GM19372 (cell line): ENCODE data around the gene UBE3B.

Experiments
- ATAC-seq: cut with Tn5 transposase; IDR thresholded peaks from one replicate; pipeline ENCODE4 v1.9.1; 2021; ENCODE audit warnings: mild to moderate bottlenecking, low read depth, moderate library complexity; ENCODE audit not compliant: unreplicated experiment

The UBE3B gene

DNA sequence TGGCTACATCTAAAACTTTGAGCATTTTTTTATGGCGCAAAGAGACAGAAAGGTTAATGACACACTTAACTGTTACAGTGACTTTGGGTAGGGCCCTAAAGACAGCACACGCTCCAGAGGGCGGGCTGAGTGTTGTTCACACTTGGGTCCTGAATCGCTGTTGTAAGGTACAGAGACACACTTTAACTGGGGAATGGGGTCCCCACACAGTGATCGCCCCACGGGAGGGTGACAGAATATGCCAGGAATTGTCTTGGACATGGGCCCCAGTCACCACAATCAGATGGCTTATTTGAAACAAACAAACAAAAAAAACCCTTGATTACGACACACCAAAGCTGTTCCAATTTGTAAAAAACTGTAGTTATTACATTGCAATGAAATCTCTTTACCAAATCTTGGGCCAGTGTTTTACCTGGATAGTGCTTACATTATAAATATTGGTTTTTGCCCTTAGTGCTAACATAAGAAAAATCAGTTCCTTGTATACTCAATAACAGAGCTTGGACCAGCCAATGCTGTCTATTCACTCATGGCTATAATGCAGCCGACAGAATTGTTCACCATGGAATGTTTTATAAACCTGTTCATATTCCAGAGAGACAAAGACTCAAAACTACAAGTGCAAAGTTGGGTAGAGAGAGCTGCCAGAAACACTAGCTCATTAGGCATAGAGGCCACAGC, 28.6 kb upstream of the UBE3B start:
- ATAC-seq, result no peak

DNA sequence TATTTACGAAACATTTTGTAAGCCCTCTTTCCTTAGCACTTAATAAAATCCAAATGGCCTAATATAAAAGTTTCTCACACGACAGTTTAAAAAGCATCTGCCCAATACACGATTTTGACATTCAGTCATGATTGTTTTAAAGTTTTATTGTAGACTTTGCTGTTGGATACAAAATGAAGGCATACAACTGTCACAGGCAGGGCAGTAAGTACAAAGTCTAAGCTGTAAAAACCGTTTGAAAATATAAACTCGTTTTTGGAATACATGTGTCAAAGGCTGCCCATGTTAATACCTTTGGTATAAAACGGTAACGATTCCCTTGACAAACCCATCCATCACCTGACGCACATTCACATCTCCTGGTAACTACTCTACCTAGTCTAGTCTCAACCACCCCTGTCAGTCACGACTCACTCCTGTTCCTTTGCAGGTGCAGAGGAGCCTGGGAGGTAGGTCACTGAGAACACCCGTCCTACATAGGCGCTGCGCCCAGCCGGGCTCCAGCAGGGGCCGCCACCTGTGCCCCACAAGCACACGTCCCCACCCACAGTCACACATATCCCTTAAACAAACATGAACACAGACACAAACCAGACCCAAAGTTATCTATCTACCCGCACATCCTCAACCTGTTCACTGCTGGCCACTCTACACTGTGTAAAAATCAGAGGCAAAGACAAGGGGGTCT, 27.4 kb upstream of the UBE3B start:
- no peak for ATAC-seq

DNA sequence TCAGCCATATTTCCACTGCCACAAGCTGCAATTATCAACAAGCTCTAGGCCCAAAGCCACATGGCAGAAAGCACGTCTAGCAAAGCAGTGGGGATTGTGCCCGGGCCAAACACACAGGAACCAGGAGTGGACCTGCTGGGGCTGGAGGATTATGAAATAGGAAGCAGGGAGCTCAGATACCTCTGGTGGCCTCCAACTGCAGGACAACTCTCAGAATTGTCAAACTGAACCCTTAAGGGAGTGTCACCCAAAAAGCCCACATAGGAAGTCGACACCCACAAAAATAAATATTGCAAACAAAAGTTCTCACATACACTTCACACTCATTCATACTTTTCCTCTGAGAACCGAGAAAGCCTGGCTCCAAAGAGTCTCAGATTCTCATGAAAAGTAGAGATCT, 26.5 kb upstream of the UBE3B start:
- no peak for ATAC-seq

DNA sequence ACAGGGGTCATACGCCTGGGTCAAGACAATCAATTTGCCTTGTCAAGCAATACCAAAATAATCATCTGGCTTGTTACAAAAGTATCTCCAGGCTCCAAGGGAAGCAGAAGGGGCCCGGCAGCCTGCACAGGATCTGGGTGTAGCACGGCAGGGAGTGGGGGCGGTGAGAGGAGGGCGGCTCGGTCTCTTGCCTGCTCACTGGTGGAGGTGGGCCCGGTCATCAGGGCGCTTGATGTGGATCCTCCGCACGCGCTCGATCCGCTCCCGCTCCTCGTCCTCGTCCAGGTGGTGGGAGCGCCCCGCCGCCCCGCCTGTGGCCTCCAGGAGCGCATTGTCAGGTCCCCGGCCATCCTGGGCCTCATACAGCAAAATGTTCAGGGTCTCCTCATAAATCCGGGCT, 26.0 kb upstream of the UBE3B start:
- ATAC-seq, result no peak

DNA sequence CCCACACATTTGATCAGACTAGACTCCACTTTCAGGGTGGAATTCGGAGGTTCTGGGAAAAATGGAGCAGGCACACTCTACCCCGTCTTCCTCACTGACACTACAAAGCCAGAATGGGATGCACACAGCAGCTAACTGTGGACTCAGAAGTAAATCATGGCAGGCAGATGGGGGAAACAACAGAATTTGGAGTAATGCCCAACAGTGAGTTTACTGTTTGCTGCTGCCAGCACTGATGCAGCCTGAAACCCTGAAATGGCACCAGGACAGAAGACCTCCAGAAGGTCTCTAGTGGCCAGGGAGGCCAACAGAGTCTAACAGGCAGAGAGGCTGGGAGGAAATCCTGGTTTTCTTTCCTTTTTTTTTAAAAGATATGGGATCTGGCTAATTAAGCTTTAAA, 24.9 kb upstream of the UBE3B start:
- no peak for ATAC-seq

DNA sequence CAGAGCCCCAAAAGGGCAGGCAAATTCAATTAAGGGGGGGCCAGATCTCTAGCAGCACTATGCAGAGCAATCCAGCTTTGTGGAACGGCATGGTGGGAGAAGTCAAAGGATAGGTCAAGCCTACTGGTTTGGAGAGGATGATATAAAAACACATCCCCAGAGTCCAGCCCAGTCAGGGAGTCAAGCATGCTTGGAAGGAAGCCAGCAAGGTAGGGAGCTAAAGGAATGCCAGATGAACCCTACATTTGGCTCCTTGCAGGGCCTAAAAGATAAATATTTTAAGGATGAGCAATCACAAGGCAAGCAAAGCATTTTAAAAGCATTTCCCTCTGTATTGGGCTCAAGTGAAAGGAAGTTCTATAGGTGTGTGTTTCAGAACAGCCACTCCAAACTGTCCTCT, 21.7 kb upstream of the UBE3B start:
- no peak for ATAC-seq

DNA sequence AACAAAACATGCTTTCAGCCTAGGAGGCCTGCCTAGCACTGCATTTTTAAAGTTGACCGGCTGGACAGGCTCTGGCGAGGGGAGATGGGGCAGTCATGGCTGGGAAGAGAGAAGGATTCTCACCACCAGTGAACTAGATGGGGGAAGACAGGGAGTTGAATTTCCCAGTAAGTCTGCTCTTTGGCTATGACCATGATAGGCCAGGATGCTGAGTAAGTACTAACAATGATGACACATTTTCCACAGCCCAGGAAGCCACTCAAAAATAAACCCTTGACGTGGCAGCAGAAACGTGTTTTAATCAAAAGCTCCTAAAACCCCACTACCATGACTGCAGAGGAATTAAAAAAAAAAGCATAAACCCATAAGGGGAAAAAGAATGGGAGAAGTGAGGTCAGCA, 19.3 kb upstream of the UBE3B start:
- no peak for ATAC-seq

DNA sequence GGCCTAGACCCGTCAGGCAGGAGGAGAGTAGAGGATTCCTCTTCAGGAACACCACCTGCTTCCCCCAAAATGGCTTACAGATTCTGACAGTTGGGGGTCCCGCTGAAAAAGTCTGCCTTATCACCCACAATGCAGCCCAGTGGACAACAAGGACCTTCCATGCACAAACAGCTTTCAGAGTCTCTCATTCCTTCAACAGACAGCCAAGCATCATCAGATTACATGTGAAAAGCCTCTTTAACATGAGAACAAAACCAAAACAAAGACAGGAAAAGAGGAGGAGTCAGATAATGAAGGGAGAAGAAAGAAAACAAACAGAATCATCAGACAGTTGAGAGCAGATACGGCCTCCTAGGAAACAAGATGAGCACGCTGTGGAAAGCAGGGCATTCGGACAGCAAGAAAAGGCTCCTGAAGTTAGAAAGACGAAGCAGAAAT, 18.6 kb upstream of the UBE3B start:
- no peak for ATAC-seq

DNA sequence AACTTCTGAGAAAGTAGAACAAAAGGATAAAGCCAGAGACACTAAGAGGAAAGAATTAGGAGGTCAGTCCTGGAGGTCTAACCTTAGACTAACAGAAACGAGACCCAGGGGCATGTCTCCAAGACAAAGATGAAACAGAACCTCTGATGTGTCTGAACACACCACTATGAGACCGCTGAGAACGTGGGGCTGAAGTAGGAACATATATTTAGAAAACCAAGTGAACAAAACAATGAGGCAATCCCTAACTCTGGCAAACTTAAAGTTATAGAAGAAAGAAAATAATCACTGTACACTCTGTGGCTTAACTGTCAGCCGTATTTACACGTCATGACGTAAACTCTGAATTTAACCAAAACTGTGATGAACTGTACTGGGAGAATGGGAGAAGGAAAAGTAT, 18.2 kb upstream of the UBE3B start:
- no peak for ATAC-seq

DNA sequence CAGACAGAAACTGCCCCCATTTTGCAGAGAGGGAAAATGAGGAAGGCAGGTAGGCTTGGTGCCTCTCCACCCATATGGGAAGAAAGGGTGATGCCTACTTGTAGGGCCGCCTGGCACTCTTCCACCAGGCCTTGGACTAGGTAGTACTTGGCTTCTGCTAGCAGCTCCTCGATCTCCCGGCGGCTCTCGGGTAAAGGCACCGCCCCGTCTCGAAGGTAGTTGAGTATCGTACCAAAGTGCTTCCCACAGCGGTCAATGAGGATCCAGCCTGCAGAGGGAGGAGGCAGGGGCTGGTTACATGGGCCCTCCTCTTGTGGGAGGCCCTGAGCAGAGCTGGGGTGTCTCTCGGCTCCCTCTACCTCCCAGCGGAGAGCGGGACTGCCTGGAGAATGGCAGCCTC, 16.9 kb upstream of the UBE3B start:
- no peak for ATAC-seq

DNA sequence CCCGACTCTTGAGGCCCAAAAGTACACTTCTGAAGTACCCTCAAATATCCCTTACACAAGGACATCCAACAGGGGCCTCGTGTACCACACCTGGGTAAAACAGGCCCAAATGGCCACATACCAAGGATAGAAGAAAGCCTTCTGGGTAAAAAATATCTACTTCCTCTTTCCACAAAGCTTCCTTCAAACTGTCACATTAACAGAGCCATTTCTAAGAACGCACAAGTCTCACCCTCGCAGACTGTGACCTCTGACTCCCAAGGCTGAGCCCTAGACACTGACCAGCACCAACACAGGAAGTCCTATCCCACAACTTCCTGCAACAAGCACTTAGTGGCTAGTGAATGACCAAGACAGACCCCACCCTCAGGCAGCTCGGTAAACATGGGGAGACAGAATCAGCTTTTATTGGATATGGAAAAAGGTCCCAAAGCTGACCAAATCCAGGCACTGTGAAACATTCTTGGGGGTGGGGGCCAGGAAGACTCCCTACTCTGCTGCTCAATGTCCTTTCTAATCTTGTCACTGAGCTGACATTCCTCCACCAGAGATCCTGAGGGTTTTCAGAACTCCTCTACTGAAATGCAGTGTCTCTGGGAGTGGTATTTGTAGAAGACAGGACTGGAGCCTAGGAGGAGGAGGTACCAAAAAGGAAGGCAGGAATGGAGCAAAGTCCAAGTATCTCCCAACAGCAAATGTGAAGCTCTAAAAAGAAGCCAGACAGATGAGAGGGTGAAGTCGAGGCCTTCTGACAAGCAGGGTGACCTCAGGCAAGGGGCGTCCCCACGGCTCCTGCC, 16.2 kb upstream of the UBE3B start:
- no peak for ATAC-seq

DNA sequence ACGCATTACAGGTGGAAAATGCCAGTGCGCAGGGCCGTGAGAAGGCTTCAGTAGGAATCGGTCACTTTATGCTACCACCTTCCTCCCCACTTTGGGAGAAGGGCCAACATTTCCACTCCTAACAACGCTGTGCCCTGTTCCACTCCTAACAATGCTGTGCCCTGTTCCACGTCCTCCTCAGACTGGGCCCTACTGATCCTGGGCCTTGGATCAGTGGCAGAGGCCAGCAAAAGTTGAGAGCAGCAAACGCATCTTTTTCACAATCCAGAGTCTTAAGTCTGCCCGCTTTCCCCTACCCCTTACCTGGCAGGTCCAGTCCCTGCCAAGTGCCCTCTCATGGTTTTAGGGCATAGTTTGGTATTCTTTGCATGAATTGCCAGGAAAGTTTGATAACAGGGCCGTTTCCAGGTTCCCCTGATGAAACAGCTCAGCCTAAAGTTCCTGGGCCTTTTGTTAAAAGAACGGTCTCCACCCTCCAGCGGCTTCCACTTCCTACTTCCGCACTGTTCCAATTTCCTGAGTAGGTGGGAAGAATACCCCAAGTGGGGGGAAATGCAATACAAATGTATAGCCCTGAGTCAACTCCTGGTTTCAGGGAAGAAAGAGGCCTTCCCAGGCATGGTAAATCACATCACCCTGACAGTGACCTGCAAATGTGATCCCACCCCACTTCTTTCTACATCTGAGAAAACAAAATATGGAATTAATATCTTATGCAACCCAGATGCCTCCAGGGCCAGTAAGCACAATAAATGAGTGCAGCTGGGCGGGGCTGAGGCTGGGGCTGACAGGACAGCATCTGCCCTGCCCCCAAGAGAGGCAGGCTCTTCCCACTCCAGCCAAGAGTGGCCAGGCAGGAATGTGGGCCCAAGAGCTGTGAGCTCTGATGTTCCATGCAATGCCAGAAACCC, 15.3 kb upstream of the UBE3B start:
- no peak for ATAC-seq

DNA sequence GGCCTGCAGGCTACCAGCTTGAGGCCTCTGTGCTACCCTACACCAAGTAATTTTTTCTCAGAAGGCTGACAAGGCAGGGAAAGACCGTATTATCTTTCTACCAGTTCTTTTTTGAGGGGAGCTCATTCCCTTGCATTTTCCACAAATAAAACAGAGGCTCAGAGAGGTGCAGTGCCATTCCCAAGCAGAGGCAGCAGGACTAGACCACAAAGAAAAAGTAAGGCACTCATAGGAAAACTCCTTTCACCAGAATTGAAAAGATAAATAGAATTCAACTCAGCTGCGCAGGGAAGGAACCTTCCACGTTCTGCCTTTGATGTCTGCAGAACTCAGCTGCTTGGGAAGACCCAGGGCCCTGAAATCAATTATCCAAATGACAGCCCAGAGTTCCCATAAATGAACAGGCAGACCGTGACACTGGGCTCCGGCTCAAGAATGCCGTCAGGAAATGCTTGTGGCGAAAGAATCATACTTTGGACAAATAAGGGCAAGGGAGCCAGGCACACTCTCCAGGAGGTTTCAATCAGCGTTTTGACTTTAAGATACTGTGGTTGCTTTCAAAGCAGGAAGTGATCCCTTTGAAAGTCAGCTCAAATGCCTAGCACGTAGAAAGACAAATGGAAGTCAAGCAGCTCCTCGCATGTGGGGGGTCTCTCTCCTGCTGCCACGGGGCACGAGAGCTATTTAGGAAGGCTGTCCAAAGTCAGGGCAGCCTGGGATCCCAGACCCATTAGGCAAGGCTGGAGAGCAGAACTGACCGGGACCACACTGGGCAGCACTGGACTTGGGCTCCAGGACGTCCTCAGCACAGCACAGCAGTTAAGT, 14.4 kb upstream of the UBE3B start:
- ATAC-seq, result no peak

DNA sequence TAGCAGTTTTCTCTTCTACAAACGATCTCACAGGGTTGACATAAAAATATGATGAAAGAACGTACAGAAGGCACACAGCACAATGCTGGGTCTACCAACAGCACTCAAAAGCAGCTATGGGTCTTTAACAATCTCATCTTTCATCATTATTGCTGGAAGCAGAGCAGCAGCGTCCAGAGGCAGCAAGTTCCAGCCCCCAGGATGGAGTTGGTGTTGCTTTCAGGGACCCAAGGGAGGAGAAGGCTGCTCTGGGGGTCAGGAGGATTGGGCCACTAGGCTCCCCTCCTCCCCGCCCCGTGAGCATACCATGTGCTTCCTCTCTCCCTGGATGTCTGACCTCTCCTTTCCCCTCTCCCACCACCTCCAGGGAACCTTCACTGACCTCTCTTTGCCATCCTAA, 13.7 kb upstream of the UBE3B start:
- no peak for ATAC-seq

DNA sequence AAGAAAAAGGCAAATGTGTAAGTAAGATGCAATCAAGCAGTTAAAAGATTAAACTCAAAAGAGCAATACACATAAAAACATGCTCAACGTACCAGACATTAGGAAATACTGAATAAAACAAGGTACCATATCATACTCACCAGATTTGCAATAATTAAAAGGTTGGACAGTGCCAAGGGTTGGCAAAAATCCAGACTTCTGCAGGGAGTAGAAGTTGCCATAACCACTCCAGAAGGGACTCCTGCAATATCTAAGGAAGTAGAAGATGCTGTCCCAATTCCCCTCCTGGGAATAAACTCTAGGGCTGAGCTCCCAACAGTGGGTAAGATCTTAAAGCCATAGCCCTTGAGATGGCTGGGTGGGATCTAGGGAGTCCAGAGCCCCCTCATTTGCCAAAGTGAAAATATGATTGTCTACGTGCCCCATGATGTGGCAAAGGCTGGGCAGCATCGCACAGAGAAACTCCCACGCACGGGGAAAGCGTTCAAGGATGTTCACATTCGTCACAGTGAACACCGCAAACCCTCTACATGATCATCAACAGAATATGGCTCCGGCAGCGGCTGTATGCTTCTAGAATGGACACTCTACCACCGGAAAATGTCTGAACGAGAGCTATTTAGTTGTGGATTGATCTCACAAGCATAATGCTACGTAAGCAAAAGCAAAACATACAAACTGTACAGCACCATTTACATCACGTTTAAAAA, 12.6 kb upstream of the UBE3B start:
- ATAC-seq, result no peak

DNA sequence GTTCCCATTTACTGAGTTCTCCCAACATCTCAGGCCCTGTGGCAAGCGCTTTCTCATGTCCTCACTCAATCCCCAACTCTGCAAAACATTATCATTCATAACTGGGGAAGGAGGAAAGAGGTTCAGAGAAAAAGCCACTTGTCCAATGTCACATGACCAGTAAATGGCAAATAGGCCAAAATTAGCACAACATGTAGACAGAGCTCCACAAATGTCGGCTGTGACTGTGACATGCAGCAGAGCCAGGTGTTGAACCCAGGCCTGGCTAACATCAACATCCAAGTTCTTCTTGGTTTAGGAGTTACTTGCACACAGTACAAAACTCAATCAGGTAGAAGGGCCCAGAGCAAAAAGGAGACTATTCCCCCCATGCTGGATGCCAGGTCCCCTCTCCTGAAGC, 11.1 kb upstream of the UBE3B start:
- ATAC-seq, result no peak

DNA sequence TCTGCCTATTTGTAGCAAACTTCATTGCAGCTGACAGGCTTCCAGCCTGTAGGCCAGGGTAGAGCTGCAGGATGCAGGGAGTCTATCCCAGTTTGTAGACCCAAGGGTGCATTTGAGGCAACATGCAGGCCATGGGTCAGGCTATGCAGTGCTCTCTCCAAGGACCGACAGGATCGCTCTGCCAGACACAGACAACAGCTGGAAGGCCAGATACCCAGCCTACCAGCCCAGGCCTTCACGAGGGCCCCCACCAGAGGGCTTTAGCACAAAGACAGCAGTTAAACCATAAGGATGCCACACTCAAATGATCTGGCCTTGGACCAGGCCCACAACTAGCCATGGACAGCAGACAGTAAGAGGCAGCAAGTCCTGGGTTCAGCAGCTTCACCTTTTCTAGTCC, 10.6 kb upstream of the UBE3B start:
- ATAC-seq, result no peak

DNA sequence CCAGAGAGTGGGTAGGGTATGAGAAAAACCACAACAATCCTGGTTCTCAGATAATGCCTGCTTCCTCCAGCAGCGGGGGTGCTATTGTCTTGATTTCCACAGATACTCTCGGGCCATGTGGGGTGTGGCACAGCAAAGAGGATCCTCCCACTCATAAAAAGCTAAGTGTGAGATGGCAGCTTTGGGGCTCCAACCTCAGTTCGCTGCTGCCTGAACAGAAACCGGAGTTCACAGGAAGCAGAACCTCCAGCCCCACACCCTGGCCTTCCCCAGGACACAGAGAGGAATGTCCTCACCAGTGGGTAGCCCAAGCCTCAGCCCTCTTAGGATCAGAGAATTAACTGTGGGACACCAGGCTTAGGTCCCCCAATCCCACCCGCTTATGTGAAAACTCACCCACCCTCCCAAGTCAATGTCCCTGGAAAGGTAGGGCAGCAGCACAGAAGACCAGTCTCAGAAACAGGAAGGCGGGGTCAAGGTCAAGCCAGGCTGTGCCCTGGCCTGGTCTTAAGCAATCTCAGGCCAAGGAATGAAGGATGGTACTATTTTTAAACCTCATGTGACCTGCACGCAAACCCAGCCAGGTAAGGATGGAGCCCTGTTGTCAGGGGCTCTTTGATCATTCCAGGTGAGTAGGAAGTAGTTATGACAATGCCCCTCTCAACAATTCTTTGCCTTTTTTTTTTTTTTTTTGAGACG, 9.3 kb upstream of the UBE3B start:
- ATAC-seq, result no peak

DNA sequence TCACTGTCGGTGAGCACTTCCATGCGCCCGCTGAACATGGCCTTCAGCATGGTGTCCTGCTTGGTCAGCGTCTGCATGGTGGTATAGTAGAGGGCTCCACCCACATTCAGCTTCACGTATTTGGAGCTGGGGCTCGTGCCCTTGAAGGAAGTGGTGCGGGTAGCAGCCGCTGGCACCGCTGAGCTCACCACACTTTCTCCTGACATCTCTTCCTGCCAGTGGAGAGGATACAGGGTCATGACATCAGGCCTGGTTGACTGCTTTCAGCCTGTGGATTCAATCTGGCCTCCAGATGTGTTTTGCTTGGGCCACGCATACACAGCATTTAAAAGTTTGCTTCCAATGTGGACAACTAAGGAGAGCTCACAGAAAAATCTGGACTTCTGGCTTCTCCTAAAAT, 7.9 kb upstream of the UBE3B start:
- ATAC-seq, result no peak
